ENCODE data around the gene MYB. TPM values are rescaled to one million over a fixed set of nuclear protein-coding genes. Genes with fewer than 3 reads are reported as not detected.

Gene MYB
- total and polyA plus RNA-seq, 2 donors (not counting 3 experiments of a cell fraction or from before 2014, with no cell fraction given): 0.14 to 0.53 TPM

DNA sequence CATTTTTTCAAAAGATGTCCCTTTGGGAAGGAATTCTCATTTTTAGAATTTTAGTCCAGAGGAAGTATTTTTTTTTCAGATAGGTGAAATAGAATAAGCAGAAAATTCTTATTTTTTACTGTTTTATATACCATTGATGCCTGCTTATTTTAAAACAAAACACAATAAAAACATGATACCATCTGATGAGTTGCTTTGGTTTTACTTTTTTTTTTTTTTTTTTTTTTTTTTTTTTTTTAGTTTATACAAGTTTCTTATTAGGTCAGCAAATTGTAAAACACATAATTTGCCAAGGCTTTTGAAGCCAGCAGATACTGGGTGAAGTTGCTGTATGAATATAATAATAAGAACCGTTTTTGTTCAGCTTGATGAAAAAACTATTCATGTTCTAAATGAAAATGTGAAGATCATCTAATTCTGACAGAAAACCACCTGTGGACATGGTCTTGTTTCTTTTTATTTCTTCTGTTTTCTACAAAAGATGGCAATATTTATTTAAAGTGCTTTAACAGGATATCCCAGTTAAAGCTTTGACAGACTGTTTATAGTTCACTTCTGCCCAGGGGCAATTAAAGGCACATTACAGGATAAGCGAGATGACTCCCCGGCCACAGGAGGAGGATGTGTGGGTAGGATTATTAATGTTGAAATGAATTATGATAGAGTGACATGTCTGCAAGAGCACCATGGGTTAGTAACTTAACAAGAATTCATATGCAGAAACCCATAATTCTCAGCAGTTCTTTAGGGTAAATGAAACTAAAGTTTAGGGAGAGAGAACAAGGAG lies 31.1 kb downstream of the MYB start:
- H3K27me3 ChIP-seq (ENCODE audit: control insufficient read depth in 2 of 2, insufficient read depth in 2 of 2, low read length in 2 of 2): no peaks in the 10 kb centered on the region
- H3K9ac ChIP-seq (replicated peaks; ENCODE audit: extremely low read depth, insufficient read depth, low read length): no peak overlapping the region
- no peaks in the 10 kb centered on the region for H4K20me1 ChIP-seq (replicated peaks; ENCODE audit: control insufficient read depth, extremely low read depth, insufficient read depth, low read length)
- no TSS peak for BruUV-seq (replicated peaks)
- DNase-seq (ENCODE audit: low read depth, low spot score): no peak
- POLR2A ChIA-PET: no interaction called here
- TF ChIP-seq FOS (IDR thresholded peaks at IDR 0.05; ENCODE audit: borderline replicate concordance, insufficient read depth, low read length) (no peak), JUN (IDR thresholded peaks at IDR 0.05; ENCODE audit: borderline replicate concordance, insufficient read depth, insufficient read length, low read depth) (no peak), POLR2AphosphoS5 (IDR thresholded peaks at IDR 0.05; ENCODE audit: insufficient read depth, low read depth, low read length) (no peak), MYC (IDR thresholded peaks at IDR 0.05; ENCODE audit: low read depth, low read length) (no peak), EZH2 (IDR thresholded peaks at IDR 0.05; ENCODE audit: borderline replicate concordance, low read depth, low read length, severe bottlenecking) (no peak), GATA2 (IDR thresholded peaks at IDR 0.05; ENCODE audit: insufficient read depth, insufficient read length, low read depth, low read length) (no peak), POLR2A (IDR thresholded peaks at IDR 0.05; ENCODE audit: low read depth, low read length) (no peak)
- TF ChIP-seq, protein P1, sequence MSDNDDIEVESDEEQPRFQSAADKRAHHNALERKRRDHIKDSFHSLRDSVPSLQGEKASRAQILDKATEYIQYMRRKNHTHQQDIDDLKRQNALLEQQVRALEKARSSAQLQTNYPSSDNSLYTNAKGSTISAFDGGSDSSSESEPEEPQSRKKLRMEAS (IDR thresholded peaks at IDR 0.05; ENCODE audit: insufficient read depth, insufficient read length): no peak
- TF ChIP-seq, protein P2, sequence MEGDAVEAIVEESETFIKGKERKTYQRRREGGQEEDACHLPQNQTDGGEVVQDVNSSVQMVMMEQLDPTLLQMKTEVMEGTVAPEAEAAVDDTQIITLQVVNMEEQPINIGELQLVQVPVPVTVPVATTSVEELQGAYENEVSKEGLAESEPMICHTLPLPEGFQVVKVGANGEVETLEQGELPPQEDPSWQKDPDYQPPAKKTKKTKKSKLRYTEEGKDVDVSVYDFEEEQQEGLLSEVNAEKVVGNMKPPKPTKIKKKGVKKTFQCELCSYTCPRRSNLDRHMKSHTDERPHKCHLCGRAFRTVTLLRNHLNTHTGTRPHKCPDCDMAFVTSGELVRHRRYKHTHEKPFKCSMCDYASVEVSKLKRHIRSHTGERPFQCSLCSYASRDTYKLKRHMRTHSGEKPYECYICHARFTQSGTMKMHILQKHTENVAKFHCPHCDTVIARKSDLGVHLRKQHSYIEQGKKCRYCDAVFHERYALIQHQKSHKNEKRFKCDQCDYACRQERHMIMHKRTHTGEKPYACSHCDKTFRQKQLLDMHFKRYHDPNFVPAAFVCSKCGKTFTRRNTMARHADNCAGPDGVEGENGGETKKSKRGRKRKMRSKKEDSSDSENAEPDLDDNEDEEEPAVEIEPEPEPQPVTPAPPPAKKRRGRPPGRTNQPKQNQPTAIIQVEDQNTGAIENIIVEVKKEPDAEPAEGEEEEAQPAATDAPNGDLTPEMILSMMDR (IDR thresholded peaks at IDR 0.05; ENCODE audit: extremely low read depth in 1 of 2, insufficient read depth in 1 of 2, low read depth in 1 of 2, low read length in 2 of 2): no peak
- H3K9me1 ChIP-seq (replicated peaks; ENCODE audit: control insufficient read depth, extremely low read depth, insufficient read depth, low read length): no peaks in the 10 kb centered on the region
- CTCF ChIA-PET: interaction anchor here (0.7 to 1.0 kb wide), 2 partner anchors 31 to 342 kb away, joined by 3 read pairs; no protein-coding TSS in a partner anchor
- intact Hi-C loops (cut with micrococcal nuclease): no loop called here
- dilution Hi-C loops (cut with MboI; ENCODE audit: extremely low pct_ligation_motif_present, low sequenced_read_pairs): no loop called here
- no peak overlapping the region for H3K4me2 ChIP-seq (ENCODE audit: insufficient read depth, low read length)
- FAIRE-seq: no peak
- H3K36me3 ChIP-seq (ENCODE audit: control insufficient read depth in 2 of 2, extremely low read depth in 1 of 2, insufficient read depth in 2 of 2, low read length in 2 of 2): no peaks in the 10 kb centered on the region
- H2AFZ ChIP-seq (ENCODE audit: low read depth, low read length): no peak overlapping the region
- no peak overlapping the region for H3K27ac ChIP-seq (ENCODE audit: insufficient read depth, low read depth, low read length)
- no peaks in the 10 kb centered on the region for H3K79me2 ChIP-seq (ENCODE audit: control insufficient read depth, insufficient read depth, low read length)
- H3K9me3 ChIP-seq (replicated peaks; ENCODE audit: control insufficient read depth, insufficient read depth, low read length): no peaks in the 10 kb centered on the region
- no peaks in the 10 kb centered on the region for H3K4me1 ChIP-seq (ENCODE audit: control insufficient read depth, extremely low read depth, insufficient read depth, low read length)
- no peak overlapping the region for H3K4me3 ChIP-seq (replicated peaks in 1 of 3; ENCODE audit: insufficient read depth in 1 of 3, low read depth in 1 of 3, low read length in 3 of 3)

Data from endothelial cell of umbilical vein (primary cell).